HG03442 (cell line): ENCODE measurements around the gene XPOT.

Experiments used
- ATAC-seq: cut with Tn5 transposase; IDR thresholded peaks from one replicate; pipeline ENCODE4 v1.9.1; 2021; ENCODE audit warnings: mild to moderate bottlenecking, moderate library complexity; ENCODE audit not compliant: unreplicated experiment

Gene XPOT

GRCh38 chr12:64461634-64462414 is 57.6 kb downstream of the XPOT start:
- no peak for ATAC-seq

- ATAC-seq = no peak
Observed at GRCh38 chr12:64466178-64466577, 62.0 kb downstream of the XPOT start.

DNA sequence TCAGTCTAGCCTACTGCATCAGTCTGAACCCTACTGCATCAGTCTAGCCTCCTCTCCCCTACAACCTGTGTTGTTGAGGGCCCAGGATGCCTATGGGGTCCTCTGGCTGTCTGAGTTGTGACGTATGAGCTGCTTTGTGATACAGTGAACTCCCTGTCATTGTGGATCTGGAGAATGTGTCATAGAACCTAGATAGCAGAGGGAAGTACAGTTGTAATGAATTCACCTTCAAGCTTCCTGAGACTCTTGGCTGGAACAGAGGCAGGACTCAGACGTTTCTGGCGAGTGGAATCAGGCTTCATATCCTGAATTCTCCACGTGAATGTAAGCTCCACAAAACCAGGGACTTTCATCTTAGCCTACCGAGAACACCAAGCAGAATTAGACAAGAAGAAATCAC is 64.8 kb downstream of the XPOT start:
- no peak for ATAC-seq

DNA sequence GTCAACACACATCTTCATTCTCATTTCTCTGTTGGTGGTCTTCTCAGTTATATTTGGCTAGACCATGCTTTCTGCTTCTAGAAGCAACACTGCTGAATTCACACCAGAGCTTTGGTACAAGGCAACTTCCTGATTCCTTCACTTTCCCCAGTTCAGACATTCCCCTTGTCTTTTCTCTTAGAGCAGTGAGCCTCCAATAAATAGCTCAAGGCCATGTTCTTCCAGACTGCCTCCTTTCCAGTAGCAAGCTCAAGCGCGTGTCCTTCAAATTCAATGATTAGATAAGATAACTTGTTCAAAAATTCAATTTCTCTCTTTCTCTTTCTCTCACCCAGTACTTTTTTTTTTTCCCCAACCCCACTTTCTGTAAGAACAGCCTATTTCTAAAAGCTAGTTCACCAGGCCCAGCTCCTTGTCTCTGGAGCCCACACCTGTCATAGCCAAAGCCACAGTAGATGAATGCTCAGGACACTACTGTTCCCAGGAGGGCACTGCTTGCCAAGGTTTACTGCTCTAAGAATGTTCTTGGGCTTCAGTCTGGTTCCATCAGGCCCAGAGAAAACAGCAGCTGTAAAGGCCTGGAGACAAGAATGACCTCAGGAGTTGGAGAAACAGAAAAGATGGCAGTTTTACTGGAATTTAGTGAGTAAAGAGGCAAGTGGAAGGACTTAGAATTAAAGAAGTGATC is 65.4 kb downstream of the XPOT start:
- ATAC-seq = no peak

- no peak for ATAC-seq
Observed at GRCh38 chr12:64470495-64470894, 66.3 kb downstream of the XPOT start.

DNA sequence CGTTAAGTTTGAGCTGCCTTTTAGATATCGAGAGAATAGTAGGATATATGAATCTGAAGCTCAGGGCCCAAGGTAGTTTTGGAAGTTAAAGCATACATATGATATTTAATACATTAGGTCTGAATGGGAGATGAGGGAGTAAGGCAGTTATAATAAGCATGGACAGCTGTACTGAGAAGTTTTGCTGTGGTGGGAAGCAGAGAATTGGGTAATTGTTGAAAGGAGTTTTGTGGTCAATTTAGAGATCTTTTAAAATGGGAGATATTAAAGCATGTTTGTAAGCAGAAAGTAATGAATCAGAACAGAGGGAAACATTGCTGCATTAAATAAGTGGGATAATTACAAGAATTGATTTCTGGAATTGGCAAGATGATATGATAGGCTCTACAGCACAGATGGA is 69.0 kb downstream of the XPOT start:
- ATAC-seq = no peak

DNA sequence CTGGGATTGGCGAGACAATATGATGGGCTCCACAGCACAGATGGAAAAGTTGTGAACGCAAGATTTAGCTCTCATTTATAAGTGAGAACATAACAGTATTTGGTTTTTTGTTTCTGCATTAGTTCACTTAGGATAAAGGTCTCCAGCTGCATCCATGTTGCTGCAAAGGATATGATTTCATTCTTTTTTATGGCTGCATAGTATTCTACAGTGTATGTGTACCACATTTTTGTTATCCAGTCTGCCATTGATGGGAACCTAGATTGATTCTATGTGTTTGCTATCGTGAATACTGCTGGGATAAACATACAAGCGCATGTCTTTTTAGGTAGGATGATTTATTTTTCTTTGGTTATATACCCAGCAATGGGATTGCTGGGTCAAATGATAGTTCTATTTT is 71.3 kb downstream of the XPOT start:
- ATAC-seq = no peak

DNA sequence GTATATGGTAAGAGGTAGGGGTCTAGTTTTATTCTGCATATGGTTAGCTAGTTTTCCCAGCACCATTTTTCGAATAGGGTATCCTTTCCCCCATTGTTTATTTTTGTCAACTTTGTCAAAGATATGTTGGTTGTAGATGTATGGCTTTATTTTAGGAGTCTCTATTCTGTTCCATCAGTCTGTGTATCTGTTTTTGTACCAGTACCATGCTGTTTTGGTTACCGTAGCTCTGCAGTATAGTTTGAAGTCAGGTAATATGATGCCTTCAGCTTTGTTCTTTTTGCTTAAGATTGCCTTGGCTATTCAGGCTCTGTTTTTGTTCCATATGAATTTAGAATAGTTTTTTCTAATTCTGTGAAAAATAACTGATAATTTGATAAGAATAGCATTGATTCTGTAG is 72.7 kb downstream of the XPOT start:
- no peak for ATAC-seq

DNA sequence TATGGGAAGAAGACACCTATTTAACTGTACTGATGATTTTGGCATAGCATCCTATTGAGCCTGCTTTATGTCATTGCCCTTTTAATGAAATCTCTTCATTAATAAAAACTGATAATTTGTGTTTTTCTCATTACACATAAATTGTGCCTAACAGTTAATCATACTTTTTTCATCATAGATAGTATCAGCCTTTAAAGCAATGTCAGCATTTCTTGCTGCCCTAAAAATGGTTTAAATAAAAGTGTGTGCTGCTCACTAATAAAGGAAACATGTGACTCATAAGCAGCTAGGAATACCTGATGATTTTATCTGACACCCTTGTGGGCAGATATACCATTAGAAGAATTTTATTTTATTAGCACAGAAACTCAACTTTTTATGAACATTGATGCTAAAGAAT is 74.5 kb downstream of the XPOT start:
- no peak for ATAC-seq

DNA sequence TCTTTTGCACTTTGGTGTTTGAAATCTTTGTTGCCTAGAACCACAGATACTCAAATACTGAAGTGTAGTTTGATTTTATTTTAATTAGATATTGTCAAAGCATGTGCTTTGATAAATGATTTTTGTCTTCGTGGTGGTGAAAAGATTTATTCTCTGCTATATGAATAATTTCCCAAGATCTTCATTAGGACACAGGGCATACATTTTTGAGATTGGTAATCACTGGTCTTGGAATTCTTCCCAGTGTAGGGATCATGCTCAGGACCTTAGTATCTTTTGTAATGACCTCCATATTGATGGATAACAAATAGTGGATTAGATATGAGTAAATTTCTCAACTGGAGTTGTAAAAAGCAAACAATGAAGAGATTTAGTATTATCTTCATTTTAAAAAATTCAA is 76.0 kb downstream of the XPOT start:
- ATAC-seq = no peak

DNA sequence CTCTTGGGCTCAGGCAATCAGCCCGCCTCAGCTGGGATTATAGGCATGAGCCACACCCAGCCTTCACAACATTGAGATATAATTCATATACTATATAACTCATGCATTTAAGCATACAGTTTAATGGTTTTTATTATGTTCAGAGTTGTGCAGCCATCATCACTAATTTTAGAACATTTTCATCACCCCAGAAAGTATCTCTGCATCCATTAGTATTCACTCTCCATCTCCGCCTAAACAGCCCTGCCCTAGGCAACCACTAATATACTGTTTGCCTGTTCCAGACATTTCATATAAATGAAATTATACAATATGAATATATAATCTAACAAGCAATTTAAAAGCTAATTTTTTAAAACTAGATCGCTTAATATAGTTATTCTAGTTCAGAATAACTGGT is 82.5 kb downstream of the XPOT start:
- ATAC-seq = no peak

DNA sequence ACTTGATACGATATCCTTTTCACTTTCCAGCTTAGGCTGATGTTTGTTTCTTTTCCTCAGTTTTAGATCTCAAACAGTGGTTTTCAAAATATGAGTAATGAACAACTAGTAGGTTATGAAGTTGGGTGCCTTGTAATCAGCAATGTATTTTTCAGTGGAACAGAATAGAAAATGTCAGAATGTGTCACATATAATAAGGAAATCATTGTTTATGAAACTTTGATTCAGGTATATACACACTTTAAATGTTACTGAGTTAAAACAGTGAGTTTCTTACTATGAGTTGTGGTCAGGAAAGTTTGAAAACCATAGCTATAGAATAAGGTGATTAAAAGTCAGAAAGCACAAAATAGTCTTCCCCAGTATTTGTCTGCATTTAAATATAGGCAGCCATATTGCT is 87.5 kb downstream of the XPOT start:
- ATAC-seq = no peak

DNA sequence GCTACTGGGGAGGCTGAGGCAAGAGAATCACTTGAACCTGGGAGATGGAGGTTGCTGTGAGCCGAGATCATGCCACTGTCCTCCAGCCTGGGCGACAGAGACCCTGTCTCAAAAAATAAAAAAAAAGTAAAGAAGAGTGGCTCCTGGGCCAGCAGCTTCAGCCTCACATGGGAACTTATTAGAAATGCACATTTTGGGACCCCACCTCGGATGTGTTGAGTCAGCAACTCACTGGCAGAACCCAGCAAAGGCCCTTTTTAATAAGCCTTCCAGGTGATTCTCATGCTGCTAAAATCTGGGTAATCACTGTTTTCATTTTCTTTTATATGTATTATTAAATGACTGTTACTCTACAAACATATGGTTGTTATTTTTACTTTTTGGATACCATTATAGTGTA is 89.3 kb downstream of the XPOT start:
- no peak for ATAC-seq

DNA sequence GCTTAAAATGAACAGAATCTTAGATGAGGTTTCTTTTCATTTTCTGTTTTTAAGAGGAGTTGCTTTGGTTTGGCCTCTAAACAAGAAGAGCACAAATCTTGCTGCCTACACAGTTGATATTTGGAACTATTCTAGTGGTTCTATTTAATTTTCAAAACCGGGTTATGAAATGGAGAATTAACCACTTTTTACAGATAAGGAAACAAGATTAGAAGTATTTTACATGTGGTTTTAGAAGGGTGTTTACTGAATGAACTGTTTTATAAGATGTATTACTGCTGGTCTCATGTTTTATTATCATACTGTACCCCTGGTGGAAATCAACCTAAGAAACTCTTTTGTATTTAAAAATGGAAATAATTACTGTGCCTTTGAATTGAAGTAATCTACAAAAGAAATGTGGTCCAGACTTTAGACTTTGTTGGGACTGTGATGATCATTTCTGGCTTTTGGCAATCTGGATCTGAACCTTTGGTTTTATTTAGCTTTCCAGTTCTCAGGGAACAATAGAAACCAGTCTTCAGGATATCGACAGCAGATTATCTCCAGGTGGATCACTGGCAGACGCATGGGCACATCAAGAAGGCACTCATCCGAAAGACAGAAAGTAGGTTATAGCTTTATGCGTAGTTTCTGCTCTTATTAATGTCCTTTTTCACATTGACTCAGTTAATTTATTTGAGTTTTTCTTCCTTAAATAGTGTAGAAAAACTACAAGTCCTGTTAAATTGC is 91.0 kb downstream of the XPOT start:
- ATAC-seq = no peak

- no peak for ATAC-seq
Observed at GRCh38 chr12:64496839-64497400, 92.7 kb downstream of the XPOT start.

- ATAC-seq = no peak
Observed at GRCh38 chr12:64497484-64497883, 93.3 kb downstream of the XPOT start.

GRCh38 chr12:64497903-64498302 is 93.7 kb downstream of the XPOT start:
- ATAC-seq = no peak

DNA sequence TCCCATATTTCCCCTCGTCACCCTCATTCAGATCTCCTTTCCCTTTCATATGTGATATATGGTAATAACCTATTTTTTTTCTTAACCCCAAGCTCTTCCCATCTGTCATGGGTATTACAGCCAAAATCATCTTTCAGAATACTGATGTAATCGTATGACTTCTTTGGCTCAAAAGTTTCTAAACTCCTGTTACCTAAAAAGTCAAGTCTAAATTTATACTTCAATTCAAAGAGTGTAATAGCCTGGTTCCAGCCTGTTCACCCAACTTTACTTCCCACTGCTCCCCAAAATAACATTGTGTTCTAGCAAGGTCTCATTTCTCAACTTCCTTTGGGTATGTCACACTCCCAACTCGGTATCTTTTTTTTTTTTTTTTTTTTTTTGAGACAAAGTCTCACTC is 96.2 kb downstream of the XPOT start:
- ATAC-seq = no peak
